Measurements from ENCODE around the gene CYP26C1.

CYP26C1 gene

GRCh38 chr10:93064874-93065660 is 4.5 kb downstream of the CYP26C1 start:
- no peak for DNase-seq (ENCODE audit: low read depth in 3 of 3)

- no peak for DNase-seq (ENCODE audit: low read depth in 3 of 3)
Observed at GRCh38 chr10:93065675-93066543, 5.3 kb downstream of the CYP26C1 start.

- DNase-seq (ENCODE audit: low read depth in 3 of 3) = no peak
Observed at GRCh38 chr10:93066544-93066913, 5.9 kb downstream of the CYP26C1 start.

- DNase-seq (ENCODE audit: low read depth in 3 of 3) = no peak
Observed at GRCh38 chr10:93067443-93068365, 7.1 kb downstream of the CYP26C1 start.

- DNase-seq (ENCODE audit: low read depth in 3 of 3) = no peak
Observed at GRCh38 chr10:93068411-93069244, 8.0 kb downstream of the CYP26C1 start.

- no peak for DNase-seq (ENCODE audit: low read depth in 3 of 3)
Observed at GRCh38 chr10:93069245-93069561, 8.6 kb downstream of the CYP26C1 start.

- no peak for DNase-seq (ENCODE audit: low read depth in 3 of 3)
Observed at GRCh38 chr10:93070378-93071176, 10.0 kb downstream of the CYP26C1 start.

GRCh38 chr10:93071177-93071472 is 10.5 kb downstream of the CYP26C1 start:
- no peak for DNase-seq (ENCODE audit: low read depth in 3 of 3)

GRCh38 chr10:93071674-93072224 is 11.2 kb downstream of the CYP26C1 start:
- no peak for DNase-seq (ENCODE audit: low read depth in 3 of 3)

GRCh38 chr10:93072225-93072712 is 11.7 kb downstream of the CYP26C1 start:
- no peak for DNase-seq (ENCODE audit: low read depth in 3 of 3)

- DNase-seq (ENCODE audit: low read depth in 3 of 3) = no peak
Observed at GRCh38 chr10:93072713-93073538, 12.3 kb downstream of the CYP26C1 start.

GRCh38 chr10:93073539-93074146 is 13.0 kb downstream of the CYP26C1 start, which contains the start of gene CYP26A1:
Gene CYP26A1 (plus strand): TSS chr10:93073893. CDS start chr10:93073935, 42 bp downstream.
- no peak for DNase-seq (ENCODE audit: low read depth in 3 of 3)

GRCh38 chr10:93074147-93074596 is 13.6 kb downstream of the CYP26C1 start:
- no peak for DNase-seq (ENCODE audit: low read depth in 3 of 3)

- no peak for DNase-seq (ENCODE audit: low read depth in 3 of 3)
Observed at GRCh38 chr10:93074597-93075368, 14.2 kb downstream of the CYP26C1 start.

GRCh38 chr10:93075369-93076221 is 15.0 kb downstream of the CYP26C1 start:
- DNase-seq (ENCODE audit: low read depth in 3 of 3) = no peak

GRCh38 chr10:93076871-93077270 is 16.3 kb downstream of the CYP26C1 start:
- DNase-seq (ENCODE audit: low read depth in 3 of 3) = no peak

- no peak for DNase-seq (ENCODE audit: low read depth in 3 of 3)
Observed at GRCh38 chr10:93077860-93078337, 17.3 kb downstream of the CYP26C1 start.
